PFSK-1 (cell line): ENCODE data around the gene AP3D1.

Experiments used
- FOXP2 ChIP-seq: optimal IDR thresholded peaks from 2 replicates; pipeline ENCODE3; 2011; ENCODE audit warnings: borderline replicate concordance, control low read depth, inconsistent platforms; ENCODE audit not compliant: insufficient read depth; ENCODE audit errors: extremely low read length, extremely low read depth
- POLR2AphosphoS5 ChIP-seq: IDR thresholded peaks from 2 replicates; pipeline ENCODE4 v1.6.1; 2012; ENCODE audit warnings: low read depth, mild to moderate bottlenecking, control low read depth, low read length, moderate library complexity
- REST ChIP-seq, 2 experiments: IDR thresholded peaks; 2 replicates each; pipeline versions ENCODE4 v1.6.1 to v1.8.0; 2011 to 2012; ENCODE audit warnings: low read depth in 2 of 2, low read length in 2 of 2, control low read depth in 1 of 2, inconsistent platforms in 1 of 2, mild to moderate bottlenecking in 1 of 2, moderate library complexity in 1 of 2; ENCODE audit not compliant: insufficient read depth in 1 of 2
- SIN3A ChIP-seq: IDR thresholded peaks from 2 replicates; pipeline ENCODE4 v1.6.1; 2012; ENCODE audit warnings: mild to moderate bottlenecking, low read length, moderate library complexity, borderline replicate concordance; ENCODE audit not compliant: insufficient read depth
- TAF1 ChIP-seq: IDR thresholded peaks from 2 replicates; pipeline ENCODE4 v1.6.1; 2012; ENCODE audit warnings: low read length, control low read depth, borderline replicate concordance; ENCODE audit not compliant: insufficient read depth

Gene AP3D1

DNA sequence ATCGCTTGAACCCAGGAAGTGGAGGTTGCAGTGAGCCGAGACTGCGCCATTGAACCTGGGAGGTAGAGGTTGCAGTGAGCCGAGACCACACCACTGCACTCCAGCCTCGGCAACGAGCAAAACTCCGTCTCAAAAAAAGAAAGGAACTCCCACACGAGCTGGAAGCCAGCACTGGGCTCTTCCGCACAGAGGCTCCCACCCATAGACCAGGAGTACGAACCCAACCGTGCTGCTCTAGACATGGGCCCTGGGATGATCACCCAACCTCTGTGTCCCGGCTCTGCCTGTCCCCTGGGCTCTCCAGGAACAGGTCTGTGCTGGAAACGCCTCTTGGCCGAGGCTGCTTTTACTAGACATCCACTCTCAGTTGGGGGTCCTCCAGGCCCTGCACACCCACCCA, 24.4 kb upstream of the AP3D1 start:
- TF ChIP-seq TAF1, result no peak
- no peak for TF ChIP-seq SIN3A
- no peak for TF ChIP-seq FOXP2
- no peak for TF ChIP-seq POLR2AphosphoS5
- TF ChIP-seq REST (IDR thresholded peaks at IDR 0.05; ENCODE audit: insufficient read depth in 1 of 2, low read depth in 2 of 2, low read length in 2 of 2), result no peak

DNA sequence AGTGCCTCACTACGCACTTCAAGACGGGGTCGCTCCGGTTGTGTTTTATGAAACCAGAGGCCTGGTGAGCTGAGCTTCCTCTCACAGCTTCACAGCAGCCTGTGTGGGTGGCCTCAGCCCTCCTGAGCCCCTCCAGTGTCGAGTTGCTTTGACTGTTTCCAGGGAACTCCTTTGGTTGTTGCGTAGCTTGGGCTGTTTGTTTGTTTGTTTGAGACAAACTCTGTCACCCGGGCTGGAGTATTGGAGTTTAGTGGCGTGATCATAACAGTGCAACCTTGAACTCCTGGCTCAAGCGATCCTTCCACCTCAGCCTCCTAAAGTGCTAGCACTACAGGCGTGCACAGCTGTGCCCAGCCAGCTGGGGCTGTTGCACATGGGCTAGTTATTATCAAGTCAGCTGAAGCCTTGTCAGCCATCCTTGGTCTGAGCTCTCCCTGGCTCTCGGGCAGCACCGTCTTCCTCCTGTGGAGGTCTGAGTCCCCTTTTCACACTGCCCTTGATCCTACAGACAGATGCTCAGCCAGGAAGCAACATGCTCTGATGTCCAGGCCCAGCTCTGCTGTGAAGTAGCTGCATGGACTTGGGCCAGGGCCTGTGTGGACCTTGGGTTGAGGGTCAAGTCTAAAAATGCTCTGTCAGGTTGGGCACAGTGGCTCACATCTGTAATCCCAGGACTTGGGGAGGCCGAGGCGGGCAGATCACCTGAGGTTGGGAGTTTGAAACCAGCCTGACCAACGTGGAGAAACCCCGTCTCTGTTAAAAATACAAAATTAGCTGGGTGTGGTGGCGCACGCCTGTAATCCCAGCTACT, 22.6 kb upstream of the AP3D1 start:
- no peak for TF ChIP-seq REST (IDR thresholded peaks at IDR 0.05; ENCODE audit: insufficient read depth in 1 of 2, low read depth in 2 of 2, low read length in 2 of 2)
- TF ChIP-seq TAF1, result no peak
- no peak for TF ChIP-seq SIN3A
- no peak for TF ChIP-seq FOXP2
- no peak for TF ChIP-seq POLR2AphosphoS5

GRCh38 chr19:2173388-2173766, 22.0 kb upstream of the AP3D1 start:
- TF ChIP-seq TAF1 (no peak), SIN3A (no peak), FOXP2 (no peak), REST (IDR thresholded peaks at IDR 0.05; ENCODE audit: insufficient read depth in 1 of 2, low read depth in 2 of 2, low read length in 2 of 2) (no peak), POLR2AphosphoS5 (no peak)

DNA sequence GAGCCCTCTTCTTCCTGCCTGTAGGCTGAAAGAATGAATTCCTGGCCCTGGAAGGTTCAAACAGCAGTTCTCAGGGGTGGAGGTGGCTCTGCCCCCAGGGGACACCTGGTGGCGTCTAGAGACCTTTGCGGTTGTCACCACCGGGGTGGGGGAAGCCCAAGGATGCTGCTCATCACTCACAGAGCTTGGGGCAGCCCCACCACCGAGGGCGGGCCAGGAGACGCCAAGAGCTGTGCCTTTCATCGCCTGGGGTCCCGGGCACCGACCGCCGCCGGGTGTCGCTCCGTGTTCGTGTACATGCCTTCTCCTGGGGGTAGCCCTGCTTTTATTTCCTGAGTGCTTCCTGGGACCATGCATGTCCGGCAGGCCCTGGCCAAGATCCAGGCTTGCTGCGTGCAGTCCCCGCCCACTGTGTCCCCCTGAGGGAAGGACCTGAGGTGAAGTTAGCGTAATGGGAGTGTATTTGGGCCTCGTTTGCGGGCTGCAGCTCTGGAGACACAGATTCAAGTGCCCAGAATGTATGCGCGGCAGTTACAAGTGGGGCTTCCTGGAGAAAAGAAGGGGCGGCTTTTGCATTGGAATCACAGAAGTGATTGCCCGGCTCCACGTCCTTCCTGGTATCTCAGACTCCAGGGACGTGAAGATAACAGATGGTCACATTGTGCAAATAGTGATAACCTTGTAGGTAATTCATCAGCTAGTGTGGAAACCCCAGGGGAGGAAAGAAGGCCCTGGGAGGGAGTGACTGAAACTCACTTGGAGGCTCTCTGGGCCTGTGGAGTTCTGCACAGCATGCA, 20.2 kb upstream of the AP3D1 start:
- TF ChIP-seq TAF1, result no peak
- TF ChIP-seq POLR2AphosphoS5, result no peak
- peak; percentile 58 for TF ChIP-seq FOXP2

DNA sequence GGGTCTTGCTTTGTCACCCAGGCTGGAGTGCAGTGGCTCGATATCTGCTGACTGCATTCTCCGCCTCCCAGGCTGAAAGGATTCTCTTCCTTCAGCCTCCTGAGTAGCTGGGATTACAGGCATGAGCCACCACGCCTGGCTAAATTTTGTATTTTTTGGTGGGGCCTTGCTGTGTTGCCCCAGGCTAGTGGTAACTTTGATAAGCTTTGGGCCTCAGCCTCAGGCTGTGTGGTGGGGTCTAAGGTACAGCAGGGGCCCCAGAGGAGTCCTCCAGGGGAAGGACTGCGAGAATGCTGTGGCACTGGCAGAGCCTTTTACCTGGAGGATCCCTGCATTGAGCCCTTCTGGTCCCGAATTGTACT, 19.6 kb upstream of the AP3D1 start:
- TF ChIP-seq FOXP2 (no peak), SIN3A (no peak), REST (IDR thresholded peaks at IDR 0.05; ENCODE audit: insufficient read depth in 1 of 2, low read depth in 2 of 2, low read length in 2 of 2) (no peak), TAF1 (no peak), POLR2AphosphoS5 (no peak)
